Nephron progenitor cell (in vitro differentiated cells): Measurements from ENCODE around the gene IQGAP2.
A peak's percentile ranks its signal among the peaks of the same experiment; 100 is the strongest.
"Not testable (repeated sequence)": the region's sequence is repeated elsewhere in the genome, so short reads cannot be mapped to it uniquely, and the experiment has no call there.

Source experiments
- DNase-seq: peaks from one replicate; pipeline ENCODE4 v3.0.0; 2021
- H3K27ac Mint-ChIP-seq: 2 replicates; pipeline ENCODE4 v1.8.0; 2021; ENCODE audit warnings: mild to moderate bottlenecking, moderate library complexity, mixed read lengths
- H3K27me3 Mint-ChIP-seq: 2 replicates; pipeline ENCODE4 v1.8.0; 2021; ENCODE audit warnings: mild to moderate bottlenecking, low read depth, mixed read lengths; ENCODE audit not compliant: poor library complexity
- H3K36me3 Mint-ChIP-seq: 2 replicates; pipeline ENCODE4 v1.8.0; 2021; ENCODE audit warnings: low read depth, mixed read lengths
- H3K4me1 Mint-ChIP-seq: 2 replicates; pipeline ENCODE4 v1.8.0; 2021; ENCODE audit warnings: mixed read lengths
- H3K4me3 Mint-ChIP-seq: 2 replicates; pipeline ENCODE4 v1.8.0; 2021; ENCODE audit warnings: mild to moderate bottlenecking, moderate library complexity, mixed read lengths
- H3K9me3 Mint-ChIP-seq: 2 replicates; pipeline ENCODE4 v1.8.0; 2021; ENCODE audit warnings: mild to moderate bottlenecking, moderate library complexity, mixed read lengths
- CTCF ChIP-seq: fragments of 200-600 bp; sonication (generic); IDR thresholded peaks from 2 replicates; pipeline ENCODE4 v1.5.0; 2021; ENCODE audit warnings: antibody characterized with exemption

The IQGAP2 gene

GRCh38 chr5:76513476-76513875 lies 110.4 kb downstream of the IQGAP2 start:
- no peak for TF ChIP-seq CTCF
- no peak for DNase-seq
- peaks cover 6% of the 10 kb centered on the region for H3K4me1 Mint-ChIP-seq
- peaks cover 19% of the 10 kb centered on the region for H3K9me3 Mint-ChIP-seq
- H3K27ac Mint-ChIP-seq = no peak overlapping the region
- H3K27me3 Mint-ChIP-seq = no peaks in the 10 kb centered on the region
- H3K36me3 Mint-ChIP-seq = peaks cover 17% of the 10 kb centered on the region
- no peak overlapping the region for H3K4me3 Mint-ChIP-seq

- Mint-ChIP-seq H3K27me3 (no peaks in the 10 kb centered on the region), H3K27ac (no peak overlapping the region), H3K9me3 (peaks cover 25% of the 10 kb centered on the region), H3K4me1 (peaks cover 6% of the 10 kb centered on the region), H3K4me3 (no peak overlapping the region), H3K36me3 (peaks cover 23% of the 10 kb centered on the region)
- TF ChIP-seq CTCF = no peak
- no peak for DNase-seq
Observed at GRCh38 chr5:76514292-76514691, 111.2 kb downstream of the IQGAP2 start.

GRCh38 chr5:76514713-76515112 lies 111.6 kb downstream of the IQGAP2 start:
- DNase-seq = no peak
- TF ChIP-seq CTCF = no peak
- Mint-ChIP-seq H3K9me3 (peaks cover 26% of the 10 kb centered on the region), H3K36me3 (peaks cover 26% of the 10 kb centered on the region), H3K4me3 (no peak overlapping the region), H3K27ac (no peak overlapping the region), H3K4me1 (peaks cover 6% of the 10 kb centered on the region), H3K27me3 (no peaks in the 10 kb centered on the region)

- Mint-ChIP-seq H3K4me1 (peaks cover 6% of the 10 kb centered on the region), H3K4me3 (no peak overlapping the region), H3K27ac (no peak overlapping the region), H3K27me3 (peaks cover 5% of the 10 kb centered on the region), H3K36me3 (peaks cover 30% of the 10 kb centered on the region), H3K9me3 (peaks cover 26% of the 10 kb centered on the region)
- DNase-seq = no peak
- TF ChIP-seq CTCF = no peak
Observed at GRCh38 chr5:76517334-76517733, 114.2 kb downstream of the IQGAP2 start.

- Mint-ChIP-seq H3K36me3 (peaks cover 30% of the 10 kb centered on the region), H3K9me3 (peaks cover 26% of the 10 kb centered on the region)
- DNase-seq, H3K27ac Mint-ChIP-seq, H3K4me3 Mint-ChIP-seq, H3K27me3 Mint-ChIP-seq, H3K4me1 Mint-ChIP-seq: not testable (repeated sequence)
Observed at GRCh38 chr5:76518246-76518645, 115.2 kb downstream of the IQGAP2 start.

GRCh38 chr5:76521240-76521758 lies 118.2 kb downstream of the IQGAP2 start:
- Mint-ChIP-seq H3K27me3 (peaks cover 5% of the 10 kb centered on the region), H3K4me1 (peaks cover 25% of the 10 kb centered on the region), H3K36me3 (peaks cover 24% of the 10 kb centered on the region), H3K27ac (peak overlapping the region; percentile 62), H3K9me3 (peaks cover 26% of the 10 kb centered on the region), H3K4me3 (no peak overlapping the region)
- no peak for DNase-seq
- no peak for TF ChIP-seq CTCF
